OCI-LY1 (cell line): ENCODE measurements around the gene ABCA4.

Experiments used
- H2AFZ ChIP-seq: fragments of 200-600 bp; sonication (generic), shearing (Covaris generic); 2 replicates; pipeline ENCODE4 v1.6.0; 2014; ENCODE audit warnings: antibody characterized with exemption, mild to moderate bottlenecking, low read length
- H3F3A ChIP-seq: fragments of 200-600 bp; sonication (generic), shearing (Covaris generic); 2 replicates; pipeline ENCODE4 v1.6.0; 2014; ENCODE audit warnings: mild to moderate bottlenecking, antibody characterized with exemption, low read length, moderate library complexity; ENCODE audit not compliant: insufficient read depth
- H3K27ac ChIP-seq: fragments of 200-600 bp; sonication (generic); 2 replicates; pipeline ENCODE4 v1.5.1; 2014; ENCODE audit warnings: low read length, mixed run types, mild to moderate bottlenecking, low read depth; ENCODE audit not compliant: poor library complexity, severe bottlenecking
- H3K27me3 ChIP-seq: fragments of 200-600 bp; sonication (generic); 2 replicates; pipeline ENCODE4 v1.6.0; 2014; ENCODE audit warnings: antibody characterized with exemption, mild to moderate bottlenecking, low read length, moderate library complexity; ENCODE audit not compliant: insufficient read depth
- H3K36me3 ChIP-seq: fragments of 200-600 bp; sonication (generic); 2 replicates; pipeline ENCODE4 v1.6.1; 2014; ENCODE audit warnings: mild to moderate bottlenecking, antibody characterized with exemption, low read length, moderate library complexity, mixed read lengths; ENCODE audit not compliant: insufficient read depth
- H3K4me1 ChIP-seq: fragments of 200-600 bp; sonication (generic); 2 replicates; pipeline ENCODE4 v1.5.1; 2014; ENCODE audit warnings: mild to moderate bottlenecking, low read length, moderate library complexity; ENCODE audit not compliant: insufficient read depth, severe bottlenecking
- H3K4me2 ChIP-seq: fragments of 200-600 bp; sonication (generic), shearing (Covaris generic); 2 replicates; pipeline ENCODE4 v1.6.1; 2014; ENCODE audit warnings: low read length
- H3K4me3 ChIP-seq: fragments of 200-600 bp; sonication (generic); 2 replicates; pipeline ENCODE4 v1.5.1; 2014; ENCODE audit warnings: low read length, low read depth, mild to moderate bottlenecking, mixed read lengths; ENCODE audit not compliant: poor library complexity, severe bottlenecking
- H3K79me2 ChIP-seq: fragments of 200-600 bp; shearing (Covaris generic); 2 replicates; pipeline ENCODE4 v1.6.1; 2016; ENCODE audit warnings: mixed run types, low read length, mixed read lengths; ENCODE audit not compliant: insufficient read depth
- H3K9ac ChIP-seq: fragments of 200-600 bp; sonication (generic), shearing (Covaris generic); 2 replicates; pipeline ENCODE4 v1.6.1; 2014; ENCODE audit warnings: mild to moderate bottlenecking, low read length, mixed read lengths
- H3K9me2 ChIP-seq: fragments of 200-600 bp; sonication (generic), shearing (Covaris generic); 2 replicates; pipeline ENCODE4 v1.6.1; 2014; ENCODE audit warnings: low read depth, mild to moderate bottlenecking, low read length, mixed read lengths
- H3K9me3 ChIP-seq: fragments of 200-600 bp; shearing (Covaris generic); 2 replicates; pipeline ENCODE4 v1.6.1; 2014; ENCODE audit warnings: low read length, mixed read lengths
- H4K20me1 ChIP-seq: fragments of 200-600 bp; sonication (generic), shearing (Covaris generic); 2 replicates; pipeline ENCODE4 v1.6.0; 2016; ENCODE audit warnings: mild to moderate bottlenecking, low read length; ENCODE audit not compliant: insufficient read depth
- CTCF ChIP-seq: fragments of 200-600 bp; sonication (generic), shearing (Covaris generic); IDR thresholded peaks from 2 replicates; pipeline ENCODE4 v1.5.1; 2017; ENCODE audit warnings: mild to moderate bottlenecking, antibody characterized with exemption, low read length, moderate library complexity, mixed read lengths
- EZH2 ChIP-seq: fragments of 200-600 bp; sonication (generic), shearing (Covaris generic); IDR thresholded peaks from 2 replicates; pipeline ENCODE4 v1.8.0; 2017; ENCODE audit warnings: borderline replicate concordance, mixed run types, mild to moderate bottlenecking, antibody characterized with exemption, low read length, moderate library complexity, mixed read lengths

ABCA4 gene

GRCh38 chr1:94068096-94068998 is 52.6 kb downstream of the ABCA4 start:
- no peak overlapping the region for H3K4me3 ChIP-seq
- H3K9me3 ChIP-seq, result no peaks in the 10 kb centered on the region
- H3F3A ChIP-seq, result no peaks in the 10 kb centered on the region
- no peak for TF ChIP-seq CTCF
- TF ChIP-seq EZH2, result no peak
- H3K27me3 ChIP-seq, result no peaks in the 10 kb centered on the region; the same call in 1 of the 2 replicates
- H2AFZ ChIP-seq, result no peak overlapping the region
- H4K20me1 ChIP-seq, result no peaks in the 10 kb centered on the region
- no peak overlapping the region for H3K4me2 ChIP-seq
- no peaks in the 10 kb centered on the region for H3K79me2 ChIP-seq
- no peaks in the 10 kb centered on the region for H3K4me1 ChIP-seq
- H3K27ac ChIP-seq, result no peak overlapping the region
- H3K9me2 ChIP-seq, result no peaks in the 10 kb centered on the region
- no peak overlapping the region for H3K9ac ChIP-seq
- no peaks in the 10 kb centered on the region for H3K36me3 ChIP-seq

GRCh38 chr1:94067196-94067595 is 53.8 kb downstream of the ABCA4 start:
- no peak overlapping the region for H3K27ac ChIP-seq
- no peak overlapping the region for H3K9ac ChIP-seq
- H3K36me3 ChIP-seq, result no peaks in the 10 kb centered on the region
- H3K4me3 ChIP-seq, result no peak overlapping the region
- TF ChIP-seq CTCF, result no peak
- no peak for TF ChIP-seq EZH2
- H3K79me2 ChIP-seq, result no peaks in the 10 kb centered on the region
- H3F3A ChIP-seq, result no peaks in the 10 kb centered on the region
- no peaks in the 10 kb centered on the region for H3K9me3 ChIP-seq
- no peak overlapping the region for H2AFZ ChIP-seq
- no peaks in the 10 kb centered on the region; the same call in 1 of the 2 replicates for H3K27me3 ChIP-seq
- H3K4me2 ChIP-seq, result no peak overlapping the region
- H4K20me1 ChIP-seq, result no peaks in the 10 kb centered on the region
- H3K9me2 ChIP-seq, result no peaks in the 10 kb centered on the region
- no peaks in the 10 kb centered on the region for H3K4me1 ChIP-seq

- no peaks in the 10 kb centered on the region for H4K20me1 ChIP-seq
- H3K27me3 ChIP-seq, result no peaks in the 10 kb centered on the region
- no peak overlapping the region for H3K4me3 ChIP-seq
- H2AFZ ChIP-seq, result no peak overlapping the region
- H3K4me1 ChIP-seq, result no peaks in the 10 kb centered on the region
- no peak overlapping the region for H3K9ac ChIP-seq
- H3K4me2 ChIP-seq, result no peak overlapping the region
- no peaks in the 10 kb centered on the region for H3K9me2 ChIP-seq
- H3K36me3 ChIP-seq, result no peaks in the 10 kb centered on the region
- no peaks in the 10 kb centered on the region for H3K9me3 ChIP-seq
- TF ChIP-seq EZH2 (no peak), CTCF (peak; percentile 19; the same call in 1 of the 2 replicates)
- H3K79me2 ChIP-seq, result no peaks in the 10 kb centered on the region
- H3K27ac ChIP-seq, result no peak overlapping the region
- H3F3A ChIP-seq, result no peaks in the 10 kb centered on the region
These were observed 57.6 kb downstream of the ABCA4 start for GRCh38 chr1:94063379-94063778.
